GM21529 (cell line): ENCODE data around the gene HECA.
A peak's percentile ranks its signal among the peaks of the same experiment; 100 is the strongest.

ENCODE experiments used
- ATAC-seq: cut with Tn5 transposase; IDR thresholded peaks from one replicate; pipeline ENCODE4 v1.9.1; 2021; ENCODE audit not compliant: unreplicated experiment

HECA gene

GRCh38 chr6:139159016-139159415, 24.1 kb downstream of the HECA start:
- no peak for ATAC-seq

GRCh38 chr6:139161169-139161568, 26.3 kb downstream of the HECA start:
- ATAC-seq: peak; percentile 8

GRCh38 chr6:139161817-139162284, 27.0 kb downstream of the HECA start:
- peak; percentile 99 for ATAC-seq

GRCh38 chr6:139164001-139164400, 29.1 kb downstream of the HECA start:
- ATAC-seq: no peak

GRCh38 chr6:139165324-139165723, 30.4 kb downstream of the HECA start:
- no peak for ATAC-seq

- no peak for ATAC-seq
Observed at GRCh38 chr6:139166238-139166955, 31.5 kb downstream of the HECA start.

GRCh38 chr6:139166956-139167313, 32.1 kb downstream of the HECA start:
- no peak for ATAC-seq

GRCh38 chr6:139172151-139172550, 37.3 kb downstream of the HECA start:
- no peak for ATAC-seq

GRCh38 chr6:139172567-139172966, 37.7 kb downstream of the HECA start:
- ATAC-seq: no peak

- ATAC-seq: no peak
Observed at GRCh38 chr6:139173172-139173571, 38.3 kb downstream of the HECA start.

- ATAC-seq: no peak
Observed at GRCh38 chr6:139173822-139174221, 38.9 kb downstream of the HECA start.

- no peak for ATAC-seq
Observed at GRCh38 chr6:139174961-139175360, 40.1 kb downstream of the HECA start.

- peak; percentile 53 for ATAC-seq
Observed at GRCh38 chr6:139175389-139175948, 40.6 kb downstream of the HECA start.

- ATAC-seq: no peak
Observed at GRCh38 chr6:139181236-139181635, 46.4 kb downstream of the HECA start.

- ATAC-seq: no peak
Observed at GRCh38 chr6:139184047-139184446, 49.2 kb downstream of the HECA start.

GRCh38 chr6:139184459-139184858, 49.6 kb downstream of the HECA start:
- no peak for ATAC-seq

GRCh38 chr6:139186242-139186641, 51.4 kb downstream of the HECA start:
- ATAC-seq: no peak

GRCh38 chr6:139186692-139187091, 51.8 kb downstream of the HECA start:
- ATAC-seq: no peak

GRCh38 chr6:139187489-139187888, 52.6 kb downstream of the HECA start:
- no peak for ATAC-seq

GRCh38 chr6:139189665-139190064, 54.8 kb downstream of the HECA start:
- ATAC-seq: no peak

GRCh38 chr6:139194740-139195139, 59.9 kb downstream of the HECA start:
- ATAC-seq: no peak

GRCh38 chr6:139198529-139199288, 63.8 kb downstream of the HECA start:
- ATAC-seq: no peak
